HL-60 (cell line): Measurements from ENCODE around the gene FEV.

Experiments
- CTCF ChIP-seq: IDR thresholded peaks from one replicate; pipeline ENCODE4 v1.5.1; 2011; ENCODE audit warnings: low read length, control low read depth, inconsistent platforms; ENCODE audit not compliant: insufficient read depth
- GABPA ChIP-seq: IDR thresholded peaks from 2 replicates; pipeline ENCODE4 v1.6.1; 2012; ENCODE audit warnings: low read depth
- POLR2AphosphoS5 ChIP-seq: IDR thresholded peaks from 2 replicates; pipeline ENCODE4 v1.6.1; 2012; ENCODE audit warnings: low read depth
- TF ChIP-seq, protein P1 (sequence below): IDR thresholded peaks from 2 replicates; pipeline ENCODE4 v1.6.1; 2012; ENCODE audit warnings: low read depth; ENCODE audit not compliant: insufficient replicate concordance

GRCh38 chr2:219022041-219022440 is 37.1 kb upstream of the FEV start:
- TF ChIP-seq CTCF (no peak), GABPA (no peak), POLR2AphosphoS5 (no peak)
- TF ChIP-seq, protein P1, sequence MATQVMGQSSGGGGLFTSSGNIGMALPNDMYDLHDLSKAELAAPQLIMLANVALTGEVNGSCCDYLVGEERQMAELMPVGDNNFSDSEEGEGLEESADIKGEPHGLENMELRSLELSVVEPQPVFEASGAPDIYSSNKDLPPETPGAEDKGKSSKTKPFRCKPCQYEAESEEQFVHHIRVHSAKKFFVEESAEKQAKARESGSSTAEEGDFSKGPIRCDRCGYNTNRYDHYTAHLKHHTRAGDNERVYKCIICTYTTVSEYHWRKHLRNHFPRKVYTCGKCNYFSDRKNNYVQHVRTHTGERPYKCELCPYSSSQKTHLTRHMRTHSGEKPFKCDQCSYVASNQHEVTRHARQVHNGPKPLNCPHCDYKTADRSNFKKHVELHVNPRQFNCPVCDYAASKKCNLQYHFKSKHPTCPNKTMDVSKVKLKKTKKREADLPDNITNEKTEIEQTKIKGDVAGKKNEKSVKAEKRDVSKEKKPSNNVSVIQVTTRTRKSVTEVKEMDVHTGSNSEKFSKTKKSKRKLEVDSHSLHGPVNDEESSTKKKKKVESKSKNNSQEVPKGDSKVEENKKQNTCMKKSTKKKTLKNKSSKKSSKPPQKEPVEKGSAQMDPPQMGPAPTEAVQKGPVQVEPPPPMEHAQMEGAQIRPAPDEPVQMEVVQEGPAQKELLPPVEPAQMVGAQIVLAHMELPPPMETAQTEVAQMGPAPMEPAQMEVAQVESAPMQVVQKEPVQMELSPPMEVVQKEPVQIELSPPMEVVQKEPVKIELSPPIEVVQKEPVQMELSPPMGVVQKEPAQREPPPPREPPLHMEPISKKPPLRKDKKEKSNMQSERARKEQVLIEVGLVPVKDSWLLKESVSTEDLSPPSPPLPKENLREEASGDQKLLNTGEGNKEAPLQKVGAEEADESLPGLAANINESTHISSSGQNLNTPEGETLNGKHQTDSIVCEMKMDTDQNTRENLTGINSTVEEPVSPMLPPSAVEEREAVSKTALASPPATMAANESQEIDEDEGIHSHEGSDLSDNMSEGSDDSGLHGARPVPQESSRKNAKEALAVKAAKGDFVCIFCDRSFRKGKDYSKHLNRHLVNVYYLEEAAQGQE = no peak
